Activated CD4-positive, CD25-positive, alpha-beta regulatory T cell treated with anti-CD3 and anti-CD28 coated beads, Interleukin-2, amount 50 U/mL, for 16 hours (primary cell): Measurements from ENCODE around the gene PEX5L.

Source experiments
- DNase-seq: peaks from one replicate; pipeline ENCODE4 v3.0.0-alpha.2; 2020; ENCODE audit warnings: low read depth, low spot score

The PEX5L gene

DNA sequence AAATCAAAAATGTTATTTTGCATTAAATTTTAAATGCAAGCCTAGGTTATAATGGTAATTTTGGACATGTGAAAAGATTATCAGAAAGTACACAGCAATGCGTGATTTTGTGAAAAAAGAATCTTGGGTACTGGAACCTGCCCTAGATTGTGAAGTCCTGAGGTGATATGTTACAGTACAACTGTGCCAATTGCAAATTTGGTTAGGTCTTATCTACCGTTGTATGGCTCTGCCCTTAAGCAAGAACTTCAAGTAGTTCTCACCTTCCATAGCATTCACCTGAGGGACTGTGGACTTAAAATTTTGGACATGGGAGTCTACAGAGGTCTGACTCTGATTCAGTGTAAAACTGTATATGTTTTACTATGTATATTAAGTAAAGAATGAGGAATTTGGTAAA lies 140.2 kb downstream of the PEX5L start:
- DNase-seq: no peak

DNA sequence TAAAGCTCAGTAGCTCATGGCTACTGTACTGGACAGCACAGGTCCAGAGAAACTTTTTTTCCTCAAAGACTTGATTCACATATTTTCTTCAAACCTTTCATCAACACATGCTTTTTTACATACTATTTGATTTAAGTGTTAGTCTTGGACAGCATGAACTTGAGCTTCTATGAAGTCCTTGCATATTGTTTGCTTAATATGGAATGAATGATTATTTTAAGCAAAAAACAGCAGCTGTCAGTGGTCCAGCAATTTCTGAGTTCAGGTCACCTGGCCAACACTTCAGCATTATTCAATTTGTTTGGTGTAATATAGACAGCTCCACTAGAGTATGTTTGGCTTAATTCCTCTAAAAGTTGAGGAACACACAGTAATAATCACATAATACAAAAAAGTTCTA lies 141.4 kb downstream of the PEX5L start:
- DNase-seq: no peak

DNA sequence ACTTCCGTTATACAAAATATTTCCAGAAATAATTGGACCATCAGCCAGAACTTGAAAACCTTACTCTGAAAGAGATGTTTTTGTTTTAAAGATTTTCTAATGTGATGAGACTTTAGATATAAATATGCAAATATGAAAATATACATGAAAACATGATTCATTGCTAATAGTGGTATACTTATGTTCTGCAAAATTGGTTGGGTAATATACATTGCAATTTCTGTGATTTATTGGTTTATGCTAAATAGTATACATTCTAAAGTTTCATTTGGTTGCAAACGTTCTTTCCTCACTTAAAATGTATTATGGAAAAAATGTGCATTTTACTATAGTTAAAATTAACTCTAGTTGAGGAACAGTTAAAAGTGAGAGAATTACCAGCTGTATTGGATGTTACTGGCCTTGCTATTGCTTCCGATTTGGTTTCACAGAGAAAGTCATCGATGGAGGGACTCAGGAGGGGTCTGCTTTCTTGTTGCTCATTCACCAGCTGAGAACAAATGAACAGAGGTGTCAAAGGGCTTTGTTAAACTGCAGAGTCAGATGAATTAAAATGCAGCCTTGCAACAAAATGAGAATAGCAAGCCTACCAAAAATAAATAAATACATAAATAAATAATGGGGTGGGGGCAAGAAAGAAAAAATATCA lies 149.3 kb downstream of the PEX5L start:
- no peak for DNase-seq

DNA sequence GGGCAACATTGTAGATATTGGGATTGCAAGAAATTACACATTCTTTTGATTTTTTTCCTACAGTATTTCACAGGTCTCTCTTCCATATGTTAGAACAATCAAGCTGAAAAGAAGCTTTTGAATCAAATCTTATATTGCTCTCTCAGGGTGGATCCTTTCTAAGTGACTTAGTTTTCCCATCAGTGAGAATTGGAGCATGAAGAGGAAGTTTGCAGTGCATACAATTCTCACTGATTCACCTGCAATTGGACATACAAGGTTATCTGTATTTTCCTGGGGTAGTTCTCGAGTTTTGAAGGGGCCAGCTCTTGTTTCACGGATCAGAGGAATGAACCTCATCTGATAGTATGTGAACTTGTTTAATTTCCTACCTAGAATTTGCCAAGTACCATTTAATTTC lies 150.8 kb downstream of the PEX5L start:
- DNase-seq: no peak

- no peak for DNase-seq
Observed at GRCh38 chr3:179884136-179884535, 152.6 kb downstream of the PEX5L start.

- no peak for DNase-seq
Observed at GRCh38 chr3:179882292-179882691, 154.4 kb downstream of the PEX5L start.

DNA sequence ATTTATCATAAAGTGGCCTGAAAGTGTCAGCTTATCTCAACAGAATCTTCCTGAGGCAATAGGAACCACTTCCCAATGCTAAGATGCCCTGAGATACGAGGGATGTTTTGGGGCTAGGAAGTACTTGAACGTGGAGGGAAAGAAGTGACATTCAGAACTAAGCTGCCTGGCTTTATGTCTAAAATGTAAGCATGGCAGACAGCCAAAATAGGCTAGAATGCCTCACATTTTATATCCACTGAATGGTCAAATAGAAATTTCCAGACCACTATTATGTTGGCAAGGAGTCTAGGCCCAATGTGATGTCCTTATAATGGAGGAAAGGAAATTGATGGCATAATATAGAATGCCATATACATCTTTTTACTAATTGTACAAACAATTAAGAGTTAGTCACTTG lies 154.9 kb downstream of the PEX5L start:
- DNase-seq: no peak

GRCh38 chr3:179880868-179881267 lies 155.9 kb downstream of the PEX5L start:
- no peak for DNase-seq

- no peak for DNase-seq
Observed at GRCh38 chr3:179876440-179876839, 160.3 kb downstream of the PEX5L start.

DNA sequence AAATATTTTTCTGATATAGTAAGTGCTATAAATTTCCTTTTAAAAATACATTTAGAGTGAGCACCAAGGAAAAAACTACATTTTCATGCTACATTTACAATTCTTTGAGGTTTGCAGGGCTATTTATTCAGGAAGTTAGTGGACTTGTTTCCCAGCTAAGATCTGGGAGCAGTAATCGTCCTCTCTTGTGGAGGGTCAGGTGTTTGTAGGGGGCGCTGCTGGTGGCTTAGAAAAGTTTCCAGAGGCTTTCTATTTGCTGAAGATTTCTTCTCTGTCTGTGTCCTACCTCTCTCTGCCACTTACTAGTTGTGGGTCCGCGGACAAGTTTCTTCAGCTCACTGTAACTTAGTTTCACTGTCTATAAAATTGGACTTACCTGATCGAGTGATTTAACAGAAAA lies 163.9 kb downstream of the PEX5L start:
- DNase-seq: no peak

GRCh38 chr3:179871782-179872181 lies 165.0 kb downstream of the PEX5L start:
- no peak for DNase-seq

- DNase-seq: no peak
Observed at GRCh38 chr3:179868715-179869114, 168.0 kb downstream of the PEX5L start.

DNA sequence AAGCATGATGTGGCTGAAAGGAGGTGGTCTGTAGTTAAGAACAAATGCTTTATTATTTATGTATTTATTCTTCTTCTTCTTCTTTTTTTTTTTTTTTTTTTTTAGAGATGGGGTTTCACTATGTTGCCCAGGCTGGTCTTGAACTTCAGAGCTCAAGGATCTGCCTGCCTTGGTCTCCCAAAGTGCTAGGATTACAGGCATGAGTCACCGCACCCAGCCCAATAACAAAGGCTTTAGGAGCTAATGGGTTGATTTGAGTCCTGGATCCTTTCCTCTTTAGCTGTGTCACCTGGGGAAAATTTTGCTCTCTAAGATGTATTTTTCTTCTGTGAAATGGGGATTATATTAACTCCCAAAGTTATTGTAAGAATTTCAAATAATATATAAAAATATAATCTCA lies 168.8 kb downstream of the PEX5L start:
- DNase-seq: no peak

DNA sequence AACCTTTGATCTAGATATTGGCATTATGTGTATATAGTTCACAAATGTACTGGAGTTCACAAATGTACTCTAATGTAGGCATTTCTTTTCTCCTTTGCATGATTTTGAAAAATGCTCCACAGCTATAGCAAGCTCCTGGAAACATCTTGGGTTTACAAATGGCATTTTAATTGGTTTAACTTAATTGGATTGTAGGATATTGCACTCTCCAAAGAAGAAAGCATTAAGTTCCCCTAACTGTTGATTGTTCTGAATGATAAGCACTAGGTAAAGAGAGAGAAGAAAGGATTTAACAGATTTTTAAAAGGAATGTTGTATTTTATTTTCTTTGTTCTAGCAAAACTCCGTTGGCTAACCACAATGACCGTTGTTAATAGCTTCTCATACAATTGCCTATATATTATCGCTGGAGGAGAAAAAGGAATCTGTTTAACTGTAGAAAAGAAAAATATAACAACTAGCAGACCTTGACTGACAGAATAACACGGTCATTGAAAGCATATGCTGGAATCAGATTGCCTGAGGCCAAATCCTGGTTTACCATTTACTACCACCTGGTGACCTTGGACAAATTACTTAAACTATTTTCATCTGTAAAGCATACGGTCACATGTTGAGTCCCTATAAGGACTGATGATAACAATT lies 170.8 kb downstream of the PEX5L start:
- DNase-seq: no peak

GRCh38 chr3:179861953-179862352 lies 174.8 kb downstream of the PEX5L start:
- no peak for DNase-seq

DNA sequence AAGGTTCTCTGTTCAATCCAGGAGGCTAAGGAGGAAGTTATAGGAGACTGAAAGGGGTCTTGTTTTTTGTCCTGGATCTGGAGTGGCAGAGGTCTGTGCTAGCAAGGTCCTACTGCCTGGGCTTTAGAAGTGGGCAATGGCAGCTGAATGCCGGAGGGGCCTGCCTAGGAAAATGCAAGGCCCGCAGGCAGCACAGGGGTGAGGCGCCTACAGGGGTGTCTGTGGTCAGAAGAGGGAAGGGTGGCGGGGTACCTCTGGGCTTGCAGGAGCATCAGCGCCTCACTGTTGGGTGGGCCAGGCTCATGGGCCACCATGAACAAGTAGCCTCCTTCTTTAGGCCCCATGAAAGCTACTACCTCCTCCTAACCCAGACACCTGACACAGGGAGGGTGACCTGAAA lies 175.4 kb downstream of the PEX5L start:
- no peak for DNase-seq

GRCh38 chr3:179860275-179861107 lies 176.2 kb downstream of the PEX5L start:
- DNase-seq: no peak

DNA sequence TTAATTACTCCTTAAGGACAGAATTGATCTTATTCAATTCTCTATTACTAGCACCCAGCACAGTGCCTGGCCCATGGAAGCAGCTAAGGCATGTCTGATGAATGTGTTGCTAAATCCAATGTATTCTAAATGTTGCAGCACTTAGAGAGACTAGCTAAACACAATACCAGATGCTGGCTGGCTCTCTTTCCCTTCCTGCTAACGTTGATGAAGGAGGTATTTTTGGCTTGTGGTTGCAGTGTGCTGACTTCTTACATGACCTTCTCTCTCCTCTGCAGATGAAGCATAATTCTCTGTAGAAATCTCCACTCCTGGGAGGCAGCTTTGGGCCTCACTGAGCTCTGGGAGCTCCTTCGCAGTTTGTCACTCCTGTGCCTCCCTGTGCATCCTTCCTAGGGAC lies 183.6 kb downstream of the PEX5L start:
- no peak for DNase-seq

DNA sequence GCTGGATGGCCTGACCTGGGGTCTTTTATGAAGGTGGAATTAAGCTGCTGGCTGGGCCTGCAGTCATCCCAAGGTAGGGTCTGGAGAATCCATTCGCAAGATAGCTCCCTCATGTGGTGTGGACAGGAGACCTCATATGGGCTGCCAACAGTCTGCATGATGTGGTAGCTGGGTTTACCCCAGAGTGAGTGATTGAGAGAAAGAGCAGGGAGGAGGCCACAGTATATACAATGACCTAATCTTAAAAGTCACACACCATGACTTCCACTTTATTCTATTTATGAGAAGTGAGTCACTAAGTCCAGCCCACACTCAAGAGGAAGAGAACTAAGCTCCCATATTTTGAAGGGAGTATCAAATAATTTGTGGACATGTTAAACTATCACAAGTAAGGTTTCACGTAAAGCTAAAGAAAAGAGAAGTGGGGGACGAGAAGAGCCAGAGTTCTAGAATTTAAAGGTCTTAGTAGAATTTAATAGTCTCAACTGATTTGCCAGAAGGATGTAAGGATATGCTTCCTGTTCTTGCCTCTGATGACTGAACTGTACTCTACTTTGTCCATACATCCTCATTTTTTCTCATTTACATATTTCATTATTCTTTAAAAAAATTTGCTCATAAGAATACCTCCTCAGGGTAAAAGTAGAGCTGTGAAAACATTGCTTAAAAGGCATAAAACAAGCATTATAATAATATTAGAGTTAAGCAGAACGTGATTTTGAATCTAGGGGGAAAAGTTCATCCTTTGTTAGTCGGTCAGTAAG lies 184.4 kb downstream of the PEX5L start:
- no peak for DNase-seq

- no peak for DNase-seq
Observed at GRCh38 chr3:179848711-179849110, 188.0 kb downstream of the PEX5L start.

GRCh38 chr3:179842061-179842460 lies 194.7 kb downstream of the PEX5L start:
- no peak for DNase-seq

- DNase-seq: no peak
Observed at GRCh38 chr3:179840985-179841384, 195.8 kb downstream of the PEX5L start.
